ENCODE measurements around the gene TEDC2. TPM values are rescaled to one million over a fixed set of nuclear protein-coding genes. Genes with fewer than 3 reads are reported as not detected.

TEDC2 gene
- 2.6 TPM for total RNA-seq

GRCh38 chr16:2459647-2460390, at the start of gene TEDC2:
TEDC2 (plus strand) TSS chr16:2460109; CDS start chr16:2460145, 36 bp downstream.
- peak within 1 kb of the TSS; percentile 80 to 87 (median 82) for H3K4me3 ChIP-seq (ENCODE audit: low read length in 3 of 3)
- H3K27me3 ChIP-seq (ENCODE audit: control insufficient read depth in 3 of 3, insufficient read depth in 3 of 3, low read length in 3 of 3) = no peaks in the 10 kb centered on the region
- H3K27ac ChIP-seq (ENCODE audit: low read depth, low read length) = no peak within 1 kb of the TSS
- peak within 1 kb of the TSS; percentile 72 to 89 (median 82) for H3K9ac ChIP-seq (ENCODE audit: low read depth in 1 of 3, low read length in 3 of 3)
- peaks cover 9 to 18% (median 12%) of the 10 kb centered on the region in 3 donors for H3K4me1 ChIP-seq (ENCODE audit: control insufficient read depth in 3 of 3, insufficient read depth in 3 of 3, low read length in 3 of 3)
- peaks cover 8% of the 10 kb centered on the region in 3 donors for H3K36me3 ChIP-seq (ENCODE audit: control insufficient read depth in 3 of 3, insufficient read depth in 3 of 3, low read length in 3 of 3)
- no peaks in the 10 kb centered on the region for H3K9me3 ChIP-seq (ENCODE audit: control insufficient read depth in 3 of 3, low read length in 3 of 3)

- Histone ChIP-seq H3K27me3 (ENCODE audit: control insufficient read depth in 3 of 3, insufficient read depth in 3 of 3, low read length in 3 of 3) (peaks cover 0 to 12% (median 10%) of the 10 kb centered on the region in 3 donors), H3K9ac (ENCODE audit: low read depth in 1 of 3, low read length in 3 of 3) (no peak overlapping the region), H3K4me1 (ENCODE audit: control insufficient read depth in 3 of 3, insufficient read depth in 3 of 3, low read length in 3 of 3) (no peaks in the 10 kb centered on the region), H3K9me3 (ENCODE audit: control insufficient read depth in 3 of 3, low read length in 3 of 3) (no peaks in the 10 kb centered on the region), H3K36me3 (ENCODE audit: control insufficient read depth in 3 of 3, insufficient read depth in 3 of 3, low read length in 3 of 3) (no peaks in the 10 kb centered on the region), H3K27ac (ENCODE audit: low read depth, low read length) (no peak overlapping the region), H3K4me3 (ENCODE audit: low read length in 3 of 3) (no peak overlapping the region)
Measured at GRCh38 chr16:2415085-2415484, 44.8 kb upstream of the TEDC2 start.

- H3K4me3 ChIP-seq (ENCODE audit: low read length in 3 of 3) = no peak overlapping the region
Measured at GRCh38 chr16:2420035-2420434, 39.9 kb upstream of the TEDC2 start.

GRCh38 chr16:2422123-2422867, 37.6 kb upstream of the TEDC2 start:
- no peaks in the 10 kb centered on the region for H3K9me3 ChIP-seq (ENCODE audit: control insufficient read depth in 3 of 3, low read length in 3 of 3)
- no peak overlapping the region for H3K27ac ChIP-seq (ENCODE audit: low read depth, low read length)
- no peaks in the 10 kb centered on the region for H3K36me3 ChIP-seq (ENCODE audit: control insufficient read depth in 3 of 3, insufficient read depth in 3 of 3, low read length in 3 of 3)
- H3K4me3 ChIP-seq (ENCODE audit: low read length in 3 of 3) = no peak overlapping the region
- no peaks in the 10 kb centered on the region for H3K27me3 ChIP-seq (ENCODE audit: control insufficient read depth in 3 of 3, insufficient read depth in 3 of 3, low read length in 3 of 3)
- peak overlapping the region in 1 of 3 donors; percentile 3 for H3K9ac ChIP-seq (ENCODE audit: low read depth in 1 of 3, low read length in 3 of 3)
- H3K4me1 ChIP-seq (ENCODE audit: control insufficient read depth in 3 of 3, insufficient read depth in 3 of 3, low read length in 3 of 3) = peaks cover 0 to 2% (median 0%) of the 10 kb centered on the region in 3 donors

More at GRCh38 chr16:2420035-2420434, 39.9 kb upstream of the TEDC2 start:
- Histone ChIP-seq H3K27ac (ENCODE audit: low read depth, low read length) (no peak overlapping the region), H3K9me3 (ENCODE audit: control insufficient read depth in 3 of 3, low read length in 3 of 3) (no peaks in the 10 kb centered on the region), H3K9ac (ENCODE audit: low read depth in 1 of 3, low read length in 3 of 3) (no peak overlapping the region), H3K4me1 (ENCODE audit: control insufficient read depth in 3 of 3, insufficient read depth in 3 of 3, low read length in 3 of 3) (peaks cover 0 to 2% (median 0%) of the 10 kb centered on the region in 3 donors), H3K27me3 (ENCODE audit: control insufficient read depth in 3 of 3, insufficient read depth in 3 of 3, low read length in 3 of 3) (peaks cover 0 to 5% (median 4%) of the 10 kb centered on the region in 3 donors), H3K36me3 (ENCODE audit: control insufficient read depth in 3 of 3, insufficient read depth in 3 of 3, low read length in 3 of 3) (no peaks in the 10 kb centered on the region)

GRCh38 chr16:2424061-2425007, 35.6 kb upstream of the TEDC2 start:
- H3K4me1 ChIP-seq (ENCODE audit: control insufficient read depth in 3 of 3, insufficient read depth in 3 of 3, low read length in 3 of 3) = peaks cover 5 to 9% (median 6%) of the 10 kb centered on the region in 3 donors
- H3K9ac ChIP-seq (ENCODE audit: low read depth in 1 of 3, low read length in 3 of 3) = no peak overlapping the region
- no peaks in the 10 kb centered on the region for H3K27me3 ChIP-seq (ENCODE audit: control insufficient read depth in 3 of 3, insufficient read depth in 3 of 3, low read length in 3 of 3)
- no peak overlapping the region for H3K27ac ChIP-seq (ENCODE audit: low read depth, low read length)
- no peaks in the 10 kb centered on the region for H3K9me3 ChIP-seq (ENCODE audit: control insufficient read depth in 3 of 3, low read length in 3 of 3)
- no peak overlapping the region for H3K4me3 ChIP-seq (ENCODE audit: low read length in 3 of 3)
- H3K36me3 ChIP-seq (ENCODE audit: control insufficient read depth in 3 of 3, insufficient read depth in 3 of 3, low read length in 3 of 3) = no peaks in the 10 kb centered on the region

GRCh38 chr16:2425008-2425518, 34.8 kb upstream of the TEDC2 start:
- no peak overlapping the region for H3K27ac ChIP-seq (ENCODE audit: low read depth, low read length)
- no peaks in the 10 kb centered on the region for H3K27me3 ChIP-seq (ENCODE audit: control insufficient read depth in 3 of 3, insufficient read depth in 3 of 3, low read length in 3 of 3)
- no peaks in the 10 kb centered on the region for H3K36me3 ChIP-seq (ENCODE audit: control insufficient read depth in 3 of 3, insufficient read depth in 3 of 3, low read length in 3 of 3)
- no peaks in the 10 kb centered on the region for H3K9me3 ChIP-seq (ENCODE audit: control insufficient read depth in 3 of 3, low read length in 3 of 3)
- H3K4me1 ChIP-seq (ENCODE audit: control insufficient read depth in 3 of 3, insufficient read depth in 3 of 3, low read length in 3 of 3) = peaks cover 8 to 14% (median 11%) of the 10 kb centered on the region in 3 donors
- H3K4me3 ChIP-seq (ENCODE audit: low read length in 3 of 3) = no peak overlapping the region
- H3K9ac ChIP-seq (ENCODE audit: low read depth in 1 of 3, low read length in 3 of 3) = no peak overlapping the region

GRCh38 chr16:2425825-2426430, 34.0 kb upstream of the TEDC2 start:
- Histone ChIP-seq H3K9me3 (ENCODE audit: control insufficient read depth in 3 of 3, low read length in 3 of 3) (no peaks in the 10 kb centered on the region), H3K36me3 (ENCODE audit: control insufficient read depth in 3 of 3, insufficient read depth in 3 of 3, low read length in 3 of 3) (no peaks in the 10 kb centered on the region), H3K4me3 (ENCODE audit: low read length in 3 of 3) (no peak overlapping the region), H3K27ac (ENCODE audit: low read depth, low read length) (no peak overlapping the region), H3K27me3 (ENCODE audit: control insufficient read depth in 3 of 3, insufficient read depth in 3 of 3, low read length in 3 of 3) (no peaks in the 10 kb centered on the region), H3K9ac (ENCODE audit: low read depth in 1 of 3, low read length in 3 of 3) (no peak overlapping the region), H3K4me1 (ENCODE audit: control insufficient read depth in 3 of 3, insufficient read depth in 3 of 3, low read length in 3 of 3) (peaks cover 13 to 18% (median 17%) of the 10 kb centered on the region in 3 donors)

GRCh38 chr16:2426941-2427361, 33.0 kb upstream of the TEDC2 start:
- Histone ChIP-seq H3K36me3 (ENCODE audit: control insufficient read depth in 3 of 3, insufficient read depth in 3 of 3, low read length in 3 of 3) (no peaks in the 10 kb centered on the region), H3K9me3 (ENCODE audit: control insufficient read depth in 3 of 3, low read length in 3 of 3) (no peaks in the 10 kb centered on the region), H3K4me1 (ENCODE audit: control insufficient read depth in 3 of 3, insufficient read depth in 3 of 3, low read length in 3 of 3) (peaks cover 13 to 18% (median 17%) of the 10 kb centered on the region in 3 donors), H3K9ac (ENCODE audit: low read depth in 1 of 3, low read length in 3 of 3) (no peak overlapping the region), H3K27ac (ENCODE audit: low read depth, low read length) (no peak overlapping the region), H3K4me3 (ENCODE audit: low read length in 3 of 3) (no peak overlapping the region), H3K27me3 (ENCODE audit: control insufficient read depth in 3 of 3, insufficient read depth in 3 of 3, low read length in 3 of 3) (no peaks in the 10 kb centered on the region)

GRCh38 chr16:2427526-2427925, 32.4 kb upstream of the TEDC2 start:
- Histone ChIP-seq H3K9me3 (ENCODE audit: control insufficient read depth in 3 of 3, low read length in 3 of 3) (no peaks in the 10 kb centered on the region), H3K27ac (ENCODE audit: low read depth, low read length) (no peak overlapping the region), H3K36me3 (ENCODE audit: control insufficient read depth in 3 of 3, insufficient read depth in 3 of 3, low read length in 3 of 3) (peaks cover 0 to 5% (median 4%) of the 10 kb centered on the region in 3 donors), H3K4me1 (ENCODE audit: control insufficient read depth in 3 of 3, insufficient read depth in 3 of 3, low read length in 3 of 3) (peaks cover 13 to 18% (median 17%) of the 10 kb centered on the region in 3 donors), H3K4me3 (ENCODE audit: low read length in 3 of 3) (no peak overlapping the region), H3K9ac (ENCODE audit: low read depth in 1 of 3, low read length in 3 of 3) (no peak overlapping the region), H3K27me3 (ENCODE audit: control insufficient read depth in 3 of 3, insufficient read depth in 3 of 3, low read length in 3 of 3) (no peaks in the 10 kb centered on the region)
